DOHH2 (cell line): ENCODE measurements around the gene ZYX.

Experiments
- CTCF ChIP-seq: fragments of 200-600 bp; sonication (generic); IDR thresholded peaks from one replicate; pipeline ENCODE4 v1.5.1; 2014; ENCODE audit warnings: antibody characterized with exemption, mild to moderate bottlenecking, low read depth, low read length; ENCODE audit not compliant: poor library complexity, severe bottlenecking
- EZH2phosphoT487 ChIP-seq: fragments of 200-600 bp; sonication (generic); IDR thresholded peaks from 2 replicates; pipeline ENCODE4 v1.6.1; 2017; ENCODE audit warnings: borderline replicate concordance, mild to moderate bottlenecking, antibody characterized with exemption, low read length, moderate library complexity, mixed read lengths

- no peak for TF ChIP-seq CTCF
- peak; percentile 94; the same call in 1 of the 2 replicates for TF ChIP-seq EZH2phosphoT487
Measured at GRCh38 chr7:143381427-143382125, 431 bp downstream of the ZYX start.
